Adrenal gland (tissue), 12 donors: ENCODE results near the gene XYLT1. TPM values are rescaled to one million over a fixed set of nuclear protein-coding genes. Genes with fewer than 3 reads are reported as not detected.

Experiments used
- DNase-seq, 7 donors: peaks; one replicate each; pipeline ENCODE4 v3.0.0-alpha.2; 2019 to 2020
- H3K27ac ChIP-seq, 5 donors: fragments of 200-600 bp; sonication (generic) in 4 of 5; 1 replicate in 3 of 5; 2 replicates in 2 of 5; pipeline versions ENCODE4 v1.5.1 to v1.8.0; 2016 to 2020; ENCODE audit warnings: mild to moderate bottlenecking in 1 of 5
- H3K27me3 ChIP-seq: fragments of 200-600 bp; 2 replicates; pipeline ENCODE4 v1.8.0; 2021
- H3K36me3 ChIP-seq, 2 donors: fragments of 200-600 bp; replicated peaks in 1 of 2; 1 replicate in 1 of 2; 2 replicates in 1 of 2; pipeline versions ENCODE4 v1.5.1 to v1.8.0; 2018 to 2022
- H3K4me1 ChIP-seq, 2 donors: fragments of 200-600 bp; replicated peaks in 1 of 2; 1 replicate in 1 of 2; 2 replicates in 1 of 2; pipeline versions ENCODE4 v1.5.1 to v1.8.0; 2018 to 2021
- H3K4me3 ChIP-seq, 4 donors: fragments of 200-600 bp; sonication (generic) in 3 of 4; one replicate each; pipeline ENCODE4 v1.5.1; 2016 to 2018
- H3K9me3 ChIP-seq, 3 donors: fragments of 200-600 bp; sonication (generic) in 1 of 3; replicated peaks in 1 of 3; 1 replicate in 2 of 3; 2 replicates in 1 of 3; pipeline versions ENCODE4 v1.5.1 to v1.8.0; 2016 to 2021
- POLR2A ChIP-seq, 2 donors: fragments of 450-650 bp; IDR thresholded peaks; one replicate each; pipeline ENCODE4 v1.6.1; 2017; ENCODE audit warnings: antibody characterized with exemption in 2 of 2, mild to moderate bottlenecking in 2 of 2, moderate library complexity in 1 of 2
- WGBS, 4 donors: extraction: QIAGEN DNeasy Blood & Tissue Kit in 2 of 4; methylation state at CpG; one replicate each; pipeline versions ENCODE4 v1.1.5 to v1.1.7; 2013 to 2017; 5-methylcytosine and 5-hydroxymethylcytosine counted together
- intact Hi-C, 2 donors: fragments of 100-400 bp; cut with DNase I; formaldehyde crosslinking; loops; one replicate each; pipeline versions ENCODE4 v1.14.1 to v1.15.0; 2022 to 2023
- polyA plus RNA-seq, 3 donors: library from polyadenylated mRNA; stranded (reverse); fragments of 200-250 nt in 2 of 3; fragments of 350-450 nt in 1 of 3; fragmentation: Illumina TruSeq in 1 of 3; extraction: RNeasy Lipid Tissue Mini Kit (QIAGEN cat#74804) in 1 of 3; gene quantifications; one replicate each; pipeline ENCODE4 v1.2.3, GENCODE V29; 2013 to 2014
- total RNA-seq, 9 donors: library from RNA; depleted of rRNA in 4 of 9; stranded (reverse); fragments of >200 nt in 4 of 9; fragments of 120-200 nt in 1 of 9; fragmentation: NEBNext Ultra II Directional in 1 of 9; extraction: Animal tissue kit (Norgen Biotek cat#: 25700) in 1 of 9; gene quantifications; one replicate each; pipeline versions ENCODE4 v1.1.0 to v1.2.4, GENCODE V29; 2013 to 2023
- TF ChIP-seq, protein P1 (sequence below), 6 experiments: fragments of 450-650 bp in 4 of 6; fragments of 200-600 bp in 2 of 6; sonication (generic) in 1 of 6; IDR thresholded peaks; 1 replicate in 5 of 6; 2 replicates in 1 of 6; pipeline versions ENCODE4 v1.5.1 to v1.8.0; 2016 to 2021; ENCODE audit warnings: antibody characterized with exemption in 6 of 6, mild to moderate bottlenecking in 2 of 6, moderate library complexity in 1 of 6
- donor health status: healthy with polysubstance abuse.
- donor health status: Bipolar disorder and iron deficiency.
- donor health status: DM: yes; HTN: yes; CAD: no.
- donor health status: DM: no; HTN: no; CAD: no.
- donor health status: DM: no; HTN: no; CAD: no.
- donor health status: DM: yes; HTN: yes; CAD: no.

XYLT1 gene
- total and polyA plus RNA-seq, 12 donors: 1.3 to 67.6 (median 16.8) TPM

- no peak overlapping the region for H3K4me3 ChIP-seq
- H3K27me3 ChIP-seq: no peaks in the 10 kb centered on the region
- no peak overlapping the region for H3K27ac ChIP-seq
- 82 to 92% (median 88%) methylated on average over 12 to 13 of the region's 13 CpGs for WGBS, 4 donors
- intact Hi-C loops: no loop called here
- DNase-seq: no peak
- H3K4me1 ChIP-seq: peaks cover 5 to 56% of the 10 kb centered on the region in 2 donors
- TF ChIP-seq, protein P1, sequence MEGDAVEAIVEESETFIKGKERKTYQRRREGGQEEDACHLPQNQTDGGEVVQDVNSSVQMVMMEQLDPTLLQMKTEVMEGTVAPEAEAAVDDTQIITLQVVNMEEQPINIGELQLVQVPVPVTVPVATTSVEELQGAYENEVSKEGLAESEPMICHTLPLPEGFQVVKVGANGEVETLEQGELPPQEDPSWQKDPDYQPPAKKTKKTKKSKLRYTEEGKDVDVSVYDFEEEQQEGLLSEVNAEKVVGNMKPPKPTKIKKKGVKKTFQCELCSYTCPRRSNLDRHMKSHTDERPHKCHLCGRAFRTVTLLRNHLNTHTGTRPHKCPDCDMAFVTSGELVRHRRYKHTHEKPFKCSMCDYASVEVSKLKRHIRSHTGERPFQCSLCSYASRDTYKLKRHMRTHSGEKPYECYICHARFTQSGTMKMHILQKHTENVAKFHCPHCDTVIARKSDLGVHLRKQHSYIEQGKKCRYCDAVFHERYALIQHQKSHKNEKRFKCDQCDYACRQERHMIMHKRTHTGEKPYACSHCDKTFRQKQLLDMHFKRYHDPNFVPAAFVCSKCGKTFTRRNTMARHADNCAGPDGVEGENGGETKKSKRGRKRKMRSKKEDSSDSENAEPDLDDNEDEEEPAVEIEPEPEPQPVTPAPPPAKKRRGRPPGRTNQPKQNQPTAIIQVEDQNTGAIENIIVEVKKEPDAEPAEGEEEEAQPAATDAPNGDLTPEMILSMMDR (IDR thresholded peaks at IDR 0.05): no peak
- TF ChIP-seq POLR2A (IDR thresholded peaks at IDR 0.05): no peak
- H3K36me3 ChIP-seq: no peaks in the 10 kb centered on the region
- no peaks in the 10 kb centered on the region for H3K9me3 ChIP-seq
Observed at GRCh38 chr16:17357307-17358062, 113.3 kb downstream of the XYLT1 start.

GRCh38 chr16:17356243-17356933 is 114.4 kb downstream of the XYLT1 start:
- TF ChIP-seq, protein P1 (IDR thresholded peaks at IDR 0.05): no peak
- no peak for TF ChIP-seq POLR2A (IDR thresholded peaks at IDR 0.05)
- DNase-seq: no peak
- Histone ChIP-seq H3K36me3 (no peaks in the 10 kb centered on the region), H3K9me3 (no peaks in the 10 kb centered on the region), H3K4me1 (peaks cover 5 to 56% of the 10 kb centered on the region in 2 donors), H3K27me3 (no peaks in the 10 kb centered on the region), H3K27ac (no peak overlapping the region), H3K4me3 (no peak overlapping the region)
- 59 to 71% (median 61%) methylated on average over 10 to 11 of the region's 11 CpGs for WGBS, 4 donors
- intact Hi-C loops: no loop called here

- no peaks in the 10 kb centered on the region for H3K36me3 ChIP-seq
- H3K4me3 ChIP-seq: no peak overlapping the region
- H3K27me3 ChIP-seq: no peaks in the 10 kb centered on the region
- H3K27ac ChIP-seq: no peak overlapping the region
- intact Hi-C loops: no loop called here
- DNase-seq: no peak
- TF ChIP-seq, protein P1 (IDR thresholded peaks at IDR 0.05): no peak
- no peak for TF ChIP-seq POLR2A (IDR thresholded peaks at IDR 0.05)
- no peaks in the 10 kb centered on the region for H3K9me3 ChIP-seq
- H3K4me1 ChIP-seq: peaks cover 5 to 49% of the 10 kb centered on the region in 2 donors
- WGBS, 4 donors: 53 to 71% (median 59%) methylated on average over 3 to 4 of the region's 4 CpGs
Observed at GRCh38 chr16:17354685-17355084, 116.1 kb downstream of the XYLT1 start.

- H3K36me3 ChIP-seq: no peaks in the 10 kb centered on the region
- no peak overlapping the region for H3K4me3 ChIP-seq
- H3K27ac ChIP-seq: no peak overlapping the region
- DNase-seq: peak in 4 of 7 donors; percentile 55 to 67 (median 62)
- H3K4me1 ChIP-seq: peaks cover 1 to 44% of the 10 kb centered on the region in 2 donors
- no peaks in the 10 kb centered on the region for H3K27me3 ChIP-seq
- WGBS, 4 donors: 49 to 55% (median 50%) methylated on average over 10 of the region's 10 CpGs
- intact Hi-C loops: no loop called here
- no peaks in the 10 kb centered on the region for H3K9me3 ChIP-seq
- TF ChIP-seq POLR2A (IDR thresholded peaks at IDR 0.05): no peak
- TF ChIP-seq, protein P1 (IDR thresholded peaks at IDR 0.05): no peak
Observed at GRCh38 chr16:17354141-17354601, 116.6 kb downstream of the XYLT1 start.
